ENCODE measurements around the gene TRIM66.
A peak's percentile ranks its signal among the peaks of the same experiment; 100 is the strongest.

TRIM66 gene

GRCh38 chr11:8699903-8700302 lies 17.4 kb upstream of the TRIM66 start:
- Histone ChIP-seq H2BK15ac (replicated peaks; ENCODE audit: low read depth) (no peak overlapping the region), H2AK5ac (ENCODE audit: low read length) (peak overlapping the region; percentile 13), H4K8ac (ENCODE audit: low read depth, low read length) (peak overlapping the region; percentile 17), H3K23ac (ENCODE audit: low read length) (no peak overlapping the region), H3K79me2 (ENCODE audit: control insufficient read depth, insufficient read depth, low read length) (no peaks in the 10 kb centered on the region), H4K5ac (ENCODE audit: low read length) (no peak overlapping the region), H3K4me2 (ENCODE audit: low read length) (no peak overlapping the region), H3K27me3 (ENCODE audit: insufficient read depth, low read length, poor library complexity) (no peaks in the 10 kb centered on the region), H2BK5ac (ENCODE audit: low read length) (peak overlapping the region; percentile 49), H3K79me1 (ENCODE audit: low read length) (no peaks in the 10 kb centered on the region), H3K56ac (ENCODE audit: low read length) (peak overlapping the region; percentile 83), H3K9ac (ENCODE audit: low read length) (peak overlapping the region; percentile 29), H3K4ac (ENCODE audit: low read depth, low read length) (peak overlapping the region; percentile 91), H2BK120ac (ENCODE audit: low read depth, low read length) (peak overlapping the region; percentile 4), H3K18ac (ENCODE audit: low read length) (peak overlapping the region; percentile 34), H3K4me1 (ENCODE audit: control insufficient read depth, low read depth, low read length) (peaks cover 17% of the 10 kb centered on the region), H3K27ac (ENCODE audit: low read depth, low read length) (peak overlapping the region; percentile 80), H3K4me3 (ENCODE audit: low read length) (no peak overlapping the region), H3K36me3 (ENCODE audit: control insufficient read depth, insufficient read depth, low read length) (peaks cover 2% of the 10 kb centered on the region)
- WGBS (ENCODE audit: extremely low coverage, insufficient coverage, low lambda C conversion rate) = no CpG with 5 or more reads among the region's 3 CpGs
- peak; percentile 82 for DNase-seq

DNA sequence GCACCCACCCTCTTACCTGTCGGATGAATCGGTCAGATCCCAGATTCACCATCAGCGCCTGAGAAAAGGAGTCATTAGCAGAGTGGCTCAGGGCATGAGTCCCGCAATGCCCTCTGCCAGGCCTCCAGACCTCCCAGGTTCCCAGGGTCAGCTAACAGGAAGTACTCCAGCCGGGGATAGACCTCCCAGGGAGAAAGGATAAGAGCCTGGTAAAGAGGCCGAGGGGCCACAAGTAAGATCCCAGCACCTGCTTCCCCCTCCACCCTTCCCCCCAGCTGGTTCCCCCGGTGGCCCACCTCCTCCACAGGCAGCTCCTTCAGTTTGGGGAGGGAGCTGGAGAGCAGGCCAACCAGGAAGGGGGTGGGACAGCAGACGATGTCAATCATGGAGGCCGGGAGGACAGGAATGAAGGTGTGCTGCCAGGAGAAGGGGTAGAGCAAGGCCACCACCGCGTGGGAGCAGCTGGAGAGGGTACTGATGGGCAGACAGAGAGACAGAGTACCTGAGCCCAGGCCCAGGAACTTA lies 16.5 kb upstream of the TRIM66 start:
- H4K5ac ChIP-seq (ENCODE audit: low read length) = no peak overlapping the region
- H3K36me3 ChIP-seq (ENCODE audit: control insufficient read depth, insufficient read depth, low read length) = peaks cover 2% of the 10 kb centered on the region
- peak overlapping the region; percentile 80 for H3K27ac ChIP-seq (ENCODE audit: low read depth, low read length)
- no peak overlapping the region for H3K4me3 ChIP-seq (ENCODE audit: low read length)
- no peak overlapping the region for H3K4me2 ChIP-seq (ENCODE audit: low read length)
- whole genome bisulfite sequencing (ENCODE audit: extremely low coverage, insufficient coverage, low lambda C conversion rate) = no CpG with 5 or more reads among the region's 11 CpGs
- H3K23ac ChIP-seq (ENCODE audit: low read length) = peak overlapping the region; percentile 54
- no peaks in the 10 kb centered on the region for H3K79me2 ChIP-seq (ENCODE audit: control insufficient read depth, insufficient read depth, low read length)
- peak overlapping the region; percentile 72 for H3K4ac ChIP-seq (ENCODE audit: low read depth, low read length)
- peaks cover 1% of the 10 kb centered on the region for H3K79me1 ChIP-seq (ENCODE audit: low read length)
- H3K9ac ChIP-seq (ENCODE audit: low read length) = peak overlapping the region; percentile 23
- H2AK5ac ChIP-seq (ENCODE audit: low read length) = peak overlapping the region; percentile 47
- peak overlapping the region; percentile 89 for H2BK5ac ChIP-seq (ENCODE audit: low read length)
- H2BK120ac ChIP-seq (ENCODE audit: low read depth, low read length) = peak overlapping the region; percentile 56
- H3K27me3 ChIP-seq (ENCODE audit: insufficient read depth, low read length, poor library complexity) = no peaks in the 10 kb centered on the region
- no peak overlapping the region for H4K8ac ChIP-seq (ENCODE audit: low read depth, low read length)
- H3K4me1 ChIP-seq (ENCODE audit: control insufficient read depth, low read depth, low read length) = peaks cover 17% of the 10 kb centered on the region
- peak; percentile 92 for DNase-seq
- peak overlapping the region; percentile 83 for H3K56ac ChIP-seq (ENCODE audit: low read length)
- H2BK15ac ChIP-seq (replicated peaks; ENCODE audit: low read depth) = no peak overlapping the region
- H3K18ac ChIP-seq (ENCODE audit: low read length) = peak overlapping the region; percentile 34

GRCh38 chr11:8698379-8698851 lies 15.9 kb upstream of the TRIM66 start:
- Histone ChIP-seq H2AK5ac (ENCODE audit: low read length) (peak overlapping the region; percentile 47), H3K27ac (ENCODE audit: low read depth, low read length) (peak overlapping the region; percentile 80), H3K4me3 (ENCODE audit: low read length) (no peak overlapping the region), H2BK5ac (ENCODE audit: low read length) (peak overlapping the region; percentile 15), H3K56ac (ENCODE audit: low read length) (peak overlapping the region; percentile 83), H3K27me3 (ENCODE audit: insufficient read depth, low read length, poor library complexity) (no peaks in the 10 kb centered on the region), H3K23ac (ENCODE audit: low read length) (no peak overlapping the region), H3K4ac (ENCODE audit: low read depth, low read length) (no peak overlapping the region), H3K9ac (ENCODE audit: low read length) (no peak overlapping the region), H3K36me3 (ENCODE audit: control insufficient read depth, insufficient read depth, low read length) (peaks cover 2% of the 10 kb centered on the region), H2BK120ac (ENCODE audit: low read depth, low read length) (no peak overlapping the region), H4K5ac (ENCODE audit: low read length) (no peak overlapping the region), H4K8ac (ENCODE audit: low read depth, low read length) (no peak overlapping the region), H3K79me2 (ENCODE audit: control insufficient read depth, insufficient read depth, low read length) (no peaks in the 10 kb centered on the region), H3K4me1 (ENCODE audit: control insufficient read depth, low read depth, low read length) (peaks cover 17% of the 10 kb centered on the region), H3K4me2 (ENCODE audit: low read length) (no peak overlapping the region), H2BK15ac (replicated peaks; ENCODE audit: low read depth) (no peak overlapping the region), H3K79me1 (ENCODE audit: low read length) (peaks cover 1% of the 10 kb centered on the region), H3K18ac (ENCODE audit: low read length) (no peak overlapping the region)
- WGBS (ENCODE audit: extremely low coverage, insufficient coverage, low lambda C conversion rate) = no CpG with 5 or more reads among the region's 5 CpGs
- DNase-seq = peak; percentile 67

GRCh38 chr11:8697054-8697453 lies 14.6 kb upstream of the TRIM66 start:
- H4K5ac ChIP-seq (ENCODE audit: low read length) = no peak overlapping the region
- no peak overlapping the region for H3K23ac ChIP-seq (ENCODE audit: low read length)
- no peak overlapping the region for H3K27ac ChIP-seq (ENCODE audit: low read depth, low read length)
- no peak for DNase-seq
- no peak overlapping the region for H3K56ac ChIP-seq (ENCODE audit: low read length)
- peaks cover 2% of the 10 kb centered on the region for H3K36me3 ChIP-seq (ENCODE audit: control insufficient read depth, insufficient read depth, low read length)
- H2BK120ac ChIP-seq (ENCODE audit: low read depth, low read length) = no peak overlapping the region
- H3K4ac ChIP-seq (ENCODE audit: low read depth, low read length) = no peak overlapping the region
- H3K79me1 ChIP-seq (ENCODE audit: low read length) = peaks cover 1% of the 10 kb centered on the region
- H3K27me3 ChIP-seq (ENCODE audit: insufficient read depth, low read length, poor library complexity) = no peaks in the 10 kb centered on the region
- H4K8ac ChIP-seq (ENCODE audit: low read depth, low read length) = no peak overlapping the region
- H2BK15ac ChIP-seq (replicated peaks; ENCODE audit: low read depth) = no peak overlapping the region
- H3K4me3 ChIP-seq (ENCODE audit: low read length) = no peak overlapping the region
- no peak overlapping the region for H2BK5ac ChIP-seq (ENCODE audit: low read length)
- H3K4me1 ChIP-seq (ENCODE audit: control insufficient read depth, low read depth, low read length) = peaks cover 17% of the 10 kb centered on the region
- H3K4me2 ChIP-seq (ENCODE audit: low read length) = no peak overlapping the region
- no CpG with 5 or more reads among the region's 3 CpGs for WGBS (ENCODE audit: extremely low coverage, insufficient coverage, low lambda C conversion rate)
- no peak overlapping the region for H3K18ac ChIP-seq (ENCODE audit: low read length)
- no peaks in the 10 kb centered on the region for H3K79me2 ChIP-seq (ENCODE audit: control insufficient read depth, insufficient read depth, low read length)
- H3K9ac ChIP-seq (ENCODE audit: low read length) = no peak overlapping the region
- H2AK5ac ChIP-seq (ENCODE audit: low read length) = no peak overlapping the region

DNA sequence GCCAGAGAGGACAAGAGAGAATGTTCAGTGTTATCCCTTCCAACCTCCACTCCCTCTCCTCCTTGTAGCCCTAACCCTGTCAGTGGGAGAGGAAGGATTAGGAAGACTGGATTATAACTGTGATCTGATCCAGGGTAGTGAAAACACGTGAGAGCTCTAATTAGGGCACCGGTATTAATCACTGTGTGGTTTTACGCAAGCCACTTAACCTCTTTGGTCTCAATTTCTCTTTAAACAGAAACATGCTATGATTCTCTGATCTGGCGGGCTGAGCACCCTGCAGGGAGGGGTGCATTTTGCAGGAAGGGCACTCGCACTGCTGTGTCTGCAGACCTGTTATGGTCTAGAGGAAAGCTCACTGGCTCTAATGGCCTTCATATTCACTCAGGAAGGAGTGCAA lies 11.7 kb upstream of the TRIM66 start:
- Histone ChIP-seq H3K18ac (ENCODE audit: low read length) (no peak overlapping the region), H3K36me3 (ENCODE audit: control insufficient read depth, insufficient read depth, low read length) (peaks cover 2% of the 10 kb centered on the region), H3K4me1 (ENCODE audit: control insufficient read depth, low read depth, low read length) (peaks cover 4% of the 10 kb centered on the region), H4K5ac (ENCODE audit: low read length) (no peak overlapping the region), H2BK5ac (ENCODE audit: low read length) (no peak overlapping the region), H3K27me3 (ENCODE audit: insufficient read depth, low read length, poor library complexity) (no peaks in the 10 kb centered on the region), H4K8ac (ENCODE audit: low read depth, low read length) (no peak overlapping the region), H3K9ac (ENCODE audit: low read length) (no peak overlapping the region), H3K79me2 (ENCODE audit: control insufficient read depth, insufficient read depth, low read length) (no peaks in the 10 kb centered on the region), H2BK120ac (ENCODE audit: low read depth, low read length) (no peak overlapping the region), H2AK5ac (ENCODE audit: low read length) (no peak overlapping the region), H3K4me3 (ENCODE audit: low read length) (no peak overlapping the region), H3K23ac (ENCODE audit: low read length) (no peak overlapping the region), H3K56ac (ENCODE audit: low read length) (no peak overlapping the region), H3K79me1 (ENCODE audit: low read length) (peaks cover 3% of the 10 kb centered on the region), H3K27ac (ENCODE audit: low read depth, low read length) (no peak overlapping the region), H2BK15ac (replicated peaks; ENCODE audit: low read depth) (no peak overlapping the region), H3K4ac (ENCODE audit: low read depth, low read length) (no peak overlapping the region), H3K4me2 (ENCODE audit: low read length) (no peak overlapping the region)
- no CpG with 5 or more reads among the region's 5 CpGs for WGBS (ENCODE audit: extremely low coverage, insufficient coverage, low lambda C conversion rate)
- no peak for DNase-seq

DNA sequence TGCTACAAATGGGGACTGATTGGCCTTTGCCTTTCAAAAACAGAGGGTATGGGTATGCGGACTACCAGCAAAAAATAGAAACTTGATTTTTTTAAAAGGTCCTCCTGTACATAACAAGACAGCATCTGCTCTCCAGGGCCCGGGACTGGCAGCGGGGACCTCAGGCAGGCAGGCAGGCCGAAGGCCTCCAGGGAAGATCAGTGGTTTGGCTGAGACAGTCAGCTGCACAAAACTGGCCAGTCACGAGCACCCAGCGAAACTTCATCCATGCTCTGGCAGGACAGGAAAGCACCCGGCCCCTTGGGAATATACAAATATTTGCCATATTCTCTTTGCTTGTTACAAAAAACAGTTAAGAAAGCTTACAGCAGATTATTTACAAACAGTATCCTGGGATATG lies 11.1 kb upstream of the TRIM66 start:
- no peak overlapping the region for H3K27ac ChIP-seq (ENCODE audit: low read depth, low read length)
- no peak overlapping the region for H3K23ac ChIP-seq (ENCODE audit: low read length)
- no peak overlapping the region for H3K4me3 ChIP-seq (ENCODE audit: low read length)
- H2BK120ac ChIP-seq (ENCODE audit: low read depth, low read length) = no peak overlapping the region
- H3K27me3 ChIP-seq (ENCODE audit: insufficient read depth, low read length, poor library complexity) = no peaks in the 10 kb centered on the region
- no peak overlapping the region for H3K4me2 ChIP-seq (ENCODE audit: low read length)
- no peak overlapping the region for H2BK15ac ChIP-seq (replicated peaks; ENCODE audit: low read depth)
- H4K5ac ChIP-seq (ENCODE audit: low read length) = no peak overlapping the region
- no peak overlapping the region for H3K56ac ChIP-seq (ENCODE audit: low read length)
- no peaks in the 10 kb centered on the region for H3K4me1 ChIP-seq (ENCODE audit: control insufficient read depth, low read depth, low read length)
- no peak overlapping the region for H3K4ac ChIP-seq (ENCODE audit: low read depth, low read length)
- no peak overlapping the region for H3K18ac ChIP-seq (ENCODE audit: low read length)
- H3K9ac ChIP-seq (ENCODE audit: low read length) = no peak overlapping the region
- peaks cover 2% of the 10 kb centered on the region for H3K36me3 ChIP-seq (ENCODE audit: control insufficient read depth, insufficient read depth, low read length)
- DNase-seq = no peak
- H3K79me2 ChIP-seq (ENCODE audit: control insufficient read depth, insufficient read depth, low read length) = no peaks in the 10 kb centered on the region
- H2AK5ac ChIP-seq (ENCODE audit: low read length) = no peak overlapping the region
- no CpG with 5 or more reads among the region's 7 CpGs for WGBS (ENCODE audit: extremely low coverage, insufficient coverage, low lambda C conversion rate)
- H3K79me1 ChIP-seq (ENCODE audit: low read length) = peaks cover 3% of the 10 kb centered on the region
- no peak overlapping the region for H4K8ac ChIP-seq (ENCODE audit: low read depth, low read length)
- no peak overlapping the region for H2BK5ac ChIP-seq (ENCODE audit: low read length)
